CD4-positive, alpha-beta T cell (primary cell): Measurements from ENCODE around the gene TRIM47. TPM values are rescaled to one million over a fixed set of nuclear protein-coding genes. Genes with fewer than 3 reads are reported as not detected.

Source experiments
- ATAC-seq: fragments of 200-7000 bp; cut with Tn5 transposase; one replicate; pipeline ENCODE4 v1.10.0; 2022; ENCODE audit warnings: mild to moderate bottlenecking; ENCODE audit not compliant: poor library complexity
- CTCF ChIA-PET: fragments of 350-600 bp; sonication (Branson Sonifier 250); formaldehyde crosslinking; loops from one replicate; lab custom pipeline; 2021; ENCODE audit warnings: antibody characterized with exemption, inconsistent platforms; lab: Charles Lee
- POLR2A ChIA-PET: fragments of 350-600 bp; sonication (Branson Sonifier 250); formaldehyde crosslinking; loops from one replicate; lab custom pipeline; 2021; ENCODE audit warnings: antibody characterized with exemption, inconsistent platforms; lab: Charles Lee
- DNase-seq, 14 experiments: peaks; one replicate each; pipeline ENCODE4 v3.0.0-alpha.2; 2013 to 2020; ENCODE audit warnings: mixed read lengths in 2 of 14
- H3K27ac ChIP-seq, 2 donors: one replicate each; pipeline versions ENCODE4 v1.5.1 to v1.7.0; 2013; ENCODE audit warnings: low read length in 2 of 2, low read depth in 1 of 2, mild to moderate bottlenecking in 1 of 2
- H3K27me3 ChIP-seq, 2 experiments: 1 replicate in 1 of 2; 2 replicates in 1 of 2; pipeline versions ENCODE4 v1.6.1 to v1.7.0; 2013; ENCODE audit warnings: low read length in 2 of 2, control low read depth in 1 of 2, mild to moderate bottlenecking in 1 of 2, moderate library complexity in 1 of 2; ENCODE audit not compliant: insufficient read depth in 2 of 2, control insufficient read depth in 1 of 2
- H3K36me3 ChIP-seq: one replicate; pipeline ENCODE4 v1.6.1; 2013; ENCODE audit warnings: low read length, control low read depth; ENCODE audit not compliant: insufficient read depth
- H3K4me1 ChIP-seq: one replicate; pipeline ENCODE4 v1.6.1; 2013; ENCODE audit warnings: low read length, control low read depth; ENCODE audit not compliant: insufficient read depth
- H3K4me3 ChIP-seq: one replicate; pipeline ENCODE4 v1.5.1; 2013; ENCODE audit warnings: mild to moderate bottlenecking, low read length, moderate library complexity
- H3K9me3 ChIP-seq, 2 experiments: 1 replicate in 1 of 2; 2 replicates in 1 of 2; pipeline versions ENCODE4 v1.6.1 to v1.7.0; 2013; ENCODE audit warnings: low read length in 2 of 2, mild to moderate bottlenecking in 2 of 2, control low read depth in 1 of 2, moderate library complexity in 1 of 2; ENCODE audit not compliant: control insufficient read depth in 1 of 2, insufficient read depth in 1 of 2
- H3K27ac Mint-ChIP-seq: one replicate; pipeline ENCODE4 v1.8.0; 2020; ENCODE audit warnings: mixed read lengths
- H3K27me3 Mint-ChIP-seq: one replicate; pipeline ENCODE4 v1.8.0; 2021; ENCODE audit warnings: mixed read lengths
- H3K36me3 Mint-ChIP-seq: one replicate; pipeline ENCODE4 v1.8.0; 2021; ENCODE audit warnings: low read depth, mixed read lengths
- H3K4me1 Mint-ChIP-seq: one replicate; pipeline ENCODE4 v1.8.0; 2021; ENCODE audit warnings: low read depth, mixed read lengths
- H3K4me3 Mint-ChIP-seq: one replicate; pipeline ENCODE4 v1.8.0; 2020; ENCODE audit warnings: mild to moderate bottlenecking, mixed read lengths
- H3K9me3 Mint-ChIP-seq: one replicate; pipeline ENCODE4 v1.8.0; 2020; ENCODE audit warnings: mixed read lengths
- CTCF ChIP-seq: fragments of 200-600 bp; IDR thresholded peaks from one replicate; pipeline ENCODE4 v1.8.0; 2022; ENCODE audit warnings: antibody characterized with exemption, mild to moderate bottlenecking
- intact Hi-C, 2 experiments: fragments of 100-400 bp; cut with DNase I in 1 of 2; cut with micrococcal nuclease in 1 of 2; formaldehyde crosslinking; loops; one replicate each; pipeline versions ENCODE4 v1.15.1 to v1.9.0; 2023 to 2025; cut with DNase I, micrococcal nuclease
- total RNA-seq, 174 experiments: library from RNA in 2 of 174; stranded (reverse) in 2 of 174; gene quantifications; one replicate each; pipeline ENCODE4 v1.2.3 and lab custom pipeline; 2021 to 2026

TRIM47 gene
- total RNA-seq, 2 experiments from 2014 or later: 2.3 to 2.8 TPM

DNA sequence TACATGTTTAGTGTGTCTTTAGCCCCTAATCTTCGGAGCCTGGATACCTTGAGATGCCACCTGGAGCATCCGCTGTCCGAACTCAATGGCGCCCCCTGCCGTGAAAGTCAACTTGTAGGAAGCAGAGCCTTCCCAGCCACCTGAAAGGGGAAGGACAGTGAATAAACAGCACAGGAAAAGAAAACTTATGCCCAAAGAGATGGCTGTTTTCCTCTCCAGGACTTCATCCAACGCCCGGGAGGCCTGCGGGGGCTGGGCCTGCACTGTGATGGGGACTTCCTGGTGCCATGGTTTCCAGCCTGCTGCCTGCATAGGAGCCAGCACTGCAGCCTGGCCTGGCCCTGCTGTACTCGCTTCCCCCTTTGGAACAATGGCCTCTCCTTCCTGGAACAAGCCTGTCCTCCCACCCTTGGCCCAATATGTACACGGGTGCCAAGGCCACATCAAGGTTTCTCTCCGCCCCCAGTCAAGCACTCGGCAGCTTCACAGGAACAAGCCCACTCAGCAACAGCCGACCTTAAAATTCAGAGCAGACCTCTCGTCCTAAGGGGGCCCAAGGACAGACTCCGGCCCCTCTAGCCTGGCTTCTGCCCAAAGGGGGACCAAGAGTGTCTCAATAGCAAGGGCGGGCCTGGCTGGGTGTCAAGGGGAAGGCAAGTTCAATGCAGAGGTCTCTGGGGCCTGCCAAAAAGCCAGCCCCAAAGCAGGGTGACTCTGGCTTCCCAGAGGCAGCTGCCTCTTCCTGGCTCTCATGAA, 29.7 kb downstream of the TRIM47 start:
- peak; percentile 27 for ATAC-seq
- H3K4me1 Mint-ChIP-seq: peaks cover 29% of the 10 kb centered on the region
- Histone ChIP-seq H3K27ac (no peak overlapping the region), H3K36me3 (peaks cover 62% of the 10 kb centered on the region), H3K27me3 (no peaks in the 10 kb centered on the region), H3K9me3 (no peaks in the 10 kb centered on the region), H3K4me3 (no peak overlapping the region), H3K4me1 (peaks cover 49% of the 10 kb centered on the region)
- H3K27me3 Mint-ChIP-seq: no peaks in the 10 kb centered on the region
- ChIA-PET POLR2A (interaction anchor here (0.6 to 1.7 kb wide), 6 partner anchors 16 to 70 kb away, joined by 3 to 7 read pairs (median 3); no protein-coding TSS in a partner anchor), CTCF (interaction anchor here (1.0 to 3.7 kb wide), 5 partner anchors 9 to 95 kb away, joined by 3 to 18 read pairs (median 5); no protein-coding TSS in a partner anchor)
- peak overlapping the region; percentile 79 for H3K27ac Mint-ChIP-seq
- DNase-seq: peak; percentile 74 to 91 (median 82)
- H3K4me3 Mint-ChIP-seq: peak overlapping the region; percentile 75
- no peaks in the 10 kb centered on the region for H3K9me3 Mint-ChIP-seq
- intact Hi-C loops: loop anchor here in 1 of 2 experiments (1.0 to 5.0 kb wide), 2 partner anchors 71 to 95 kb away; a partner anchor contains a TSS
- TF ChIP-seq CTCF: peak; percentile 76
- peaks cover 71% of the 10 kb centered on the region for H3K36me3 Mint-ChIP-seq

DNA sequence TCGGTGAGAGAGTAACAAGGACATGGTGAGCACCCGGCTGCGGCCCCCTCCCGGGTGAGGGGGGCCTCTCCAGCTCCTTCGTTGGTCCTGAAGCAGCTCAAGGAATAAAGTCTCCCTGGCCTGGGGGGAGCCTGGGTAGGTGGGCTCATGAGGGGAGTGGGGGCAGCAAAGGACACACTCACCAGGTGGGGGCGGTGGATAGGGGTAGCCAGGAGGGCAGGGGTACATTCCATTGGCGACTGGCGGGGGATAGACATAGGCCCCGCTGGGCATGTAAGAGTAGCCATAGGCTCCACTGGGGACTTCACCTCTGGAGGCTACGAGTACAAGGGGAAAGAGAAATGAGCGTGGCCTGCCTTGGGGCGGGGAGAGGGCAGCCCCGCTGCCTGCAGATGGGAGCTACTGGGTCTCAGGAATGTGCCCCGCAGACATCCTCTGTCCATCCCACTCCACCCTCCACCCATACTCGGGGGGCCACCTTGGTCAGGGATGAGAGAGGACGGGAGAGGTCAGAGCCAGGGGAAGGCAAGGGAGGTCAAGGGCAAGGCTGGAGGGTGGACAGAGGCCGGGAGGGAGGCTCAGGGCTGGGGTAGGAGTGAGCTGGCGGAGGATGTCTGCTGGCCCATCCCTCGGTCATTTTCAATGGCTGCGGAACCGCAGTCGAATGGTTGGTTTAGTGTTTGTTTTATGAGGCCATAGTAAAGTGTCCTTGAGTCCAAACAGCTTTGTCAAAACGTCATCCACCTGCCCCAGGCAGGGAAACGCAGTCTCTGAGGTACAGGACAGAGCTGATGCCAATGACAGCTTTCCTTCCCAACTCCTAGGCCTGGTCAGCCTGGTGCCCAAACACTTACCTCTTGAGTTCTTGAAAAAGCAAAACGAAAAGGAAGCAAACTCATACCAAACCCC, 30.5 kb downstream of the TRIM47 start:
- peaks cover 26% of the 10 kb centered on the region for H3K4me1 Mint-ChIP-seq
- Histone ChIP-seq H3K4me1 (peaks cover 47% of the 10 kb centered on the region), H3K9me3 (no peaks in the 10 kb centered on the region), H3K27me3 (no peaks in the 10 kb centered on the region), H3K4me3 (no peak overlapping the region), H3K36me3 (peaks cover 62% of the 10 kb centered on the region), H3K27ac (no peak overlapping the region)
- peak overlapping the region; percentile 75 for H3K4me3 Mint-ChIP-seq
- peak in 1 of 14 experiments; percentile 28 for DNase-seq
- peaks cover 76% of the 10 kb centered on the region for H3K36me3 Mint-ChIP-seq
- ChIA-PET POLR2A (interaction anchor here (0.6 to 4.5 kb wide), 9 partner anchors 6 to 94 kb away, joined by 3 to 125 read pairs (median 3); partner anchors contain the start of gene WBP2), CTCF (interaction anchor here (0.9 to 3.7 kb wide), 8 partner anchors 10 to 94 kb away, joined by 3 to 18 read pairs (median 4); no protein-coding TSS in a partner anchor)
- intact Hi-C loops: loop anchor here in 1 of 2 experiments (1.0 to 5.0 kb wide), 2 partner anchors 71 to 95 kb away; a partner anchor contains a TSS
- ATAC-seq: no peak
- H3K27me3 Mint-ChIP-seq: no peaks in the 10 kb centered on the region
- no peaks in the 10 kb centered on the region for H3K9me3 Mint-ChIP-seq
- H3K27ac Mint-ChIP-seq: peak overlapping the region; percentile 79
- no peak for TF ChIP-seq CTCF
